Measurements from ENCODE around the gene SIK1.

DNA sequence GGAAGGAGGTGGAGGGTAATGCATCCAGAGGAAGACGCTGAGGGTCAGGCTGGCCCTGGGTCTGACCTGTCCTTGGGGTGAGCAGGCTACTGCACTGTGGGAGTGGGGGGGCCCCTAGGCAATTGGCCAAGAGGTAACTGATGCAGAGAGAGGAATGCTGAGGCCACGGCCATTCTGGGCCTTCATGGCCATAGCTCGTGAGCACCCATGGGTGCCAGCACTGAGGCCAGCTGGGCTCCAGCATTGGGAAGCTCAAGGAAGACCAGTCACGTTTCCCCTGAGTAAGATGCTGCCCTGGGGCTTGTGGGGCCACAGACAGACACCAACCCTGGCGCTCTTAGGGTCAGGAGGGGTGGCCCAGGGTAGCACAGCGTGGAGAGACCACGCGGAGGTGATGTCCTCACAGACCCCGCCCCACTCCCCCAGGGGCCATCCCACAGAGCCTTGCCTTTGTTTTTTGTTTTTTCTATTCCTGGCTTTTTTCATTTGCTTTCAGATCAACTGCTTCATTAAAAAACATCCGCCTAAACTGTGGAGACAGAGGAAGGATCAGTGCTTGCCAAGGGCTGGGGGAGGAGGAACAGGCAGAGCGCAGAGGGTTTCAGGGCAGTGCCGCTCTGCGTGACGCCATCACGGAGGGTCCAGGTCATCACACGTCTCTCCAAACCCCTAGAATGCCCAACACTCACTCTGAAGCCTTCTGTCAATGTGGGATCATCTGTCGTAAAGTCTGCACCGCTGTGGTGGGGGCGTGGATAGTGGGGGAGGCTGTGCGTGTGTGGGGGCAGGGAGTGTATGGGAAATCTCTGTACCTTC is 61.1 kb downstream of the SIK1 start:
- TF ChIP-seq CTCF (IDR thresholded peaks at IDR 0.05; ENCODE audit: extremely low read depth in 1 of 2, insufficient read depth in 1 of 2, low read depth in 1 of 2, low read length in 2 of 2): no peak
- no peak for TF ChIP-seq POLR2AphosphoS5 (IDR thresholded peaks at IDR 0.05; ENCODE audit: insufficient read depth, low read depth, low read length)
- no peak for TF ChIP-seq EZH2 (IDR thresholded peaks at IDR 0.05; ENCODE audit: borderline replicate concordance, low read depth, low read length, severe bottlenecking)

Data from endothelial cell of umbilical vein (primary cell).